Stimulated activated CD4-positive, alpha-beta T cell treated with anti-CD3 and anti-CD28 coated beads, TNF-alpha, amount 100 ng/mL, for 1 hour (primary cell): ENCODE results near the gene RCVRN.

Experiments used
- DNase-seq, 3 donors: peaks; one replicate each; pipeline ENCODE4 v3.0.0-alpha.2; 2020; ENCODE audit warnings: low read depth in 3 of 3, low spot score in 1 of 3

RCVRN gene

GRCh38 chr17:9905078-9905415, at the start of gene RCVRN:
Gene RCVRN, minus strand, starts transcription at chr17:9905271. Its CDS starts 91 bp downstream, at chr17:9905180.
- no peak for DNase-seq

- no peak for DNase-seq
Observed at GRCh38 chr17:9953492-9953891, 48.4 kb upstream of the RCVRN start.

- no peak for DNase-seq
Observed at GRCh38 chr17:9951803-9952202, 46.7 kb upstream of the RCVRN start.

GRCh38 chr17:9948928-9949327, 43.9 kb upstream of the RCVRN start:
- no peak for DNase-seq

GRCh38 chr17:9944704-9945103, 39.6 kb upstream of the RCVRN start:
- no peak for DNase-seq

- no peak for DNase-seq
Observed at GRCh38 chr17:9943343-9943742, 38.3 kb upstream of the RCVRN start.

- no peak for DNase-seq
Observed at GRCh38 chr17:9942885-9943284, 37.8 kb upstream of the RCVRN start.

- no peak for DNase-seq
Observed at GRCh38 chr17:9941305-9941704, 36.2 kb upstream of the RCVRN start.

GRCh38 chr17:9940841-9941240, 35.8 kb upstream of the RCVRN start:
- DNase-seq, result no peak

GRCh38 chr17:9938764-9939163, 33.7 kb upstream of the RCVRN start:
- DNase-seq, result no peak

GRCh38 chr17:9937901-9938300, 32.8 kb upstream of the RCVRN start:
- no peak for DNase-seq

- no peak for DNase-seq
Observed at GRCh38 chr17:9937241-9937761, 32.2 kb upstream of the RCVRN start.

GRCh38 chr17:9936095-9936494, 31.0 kb upstream of the RCVRN start:
- no peak for DNase-seq

GRCh38 chr17:9935408-9935807, 30.3 kb upstream of the RCVRN start:
- DNase-seq, result no peak

- DNase-seq, result no peak
Observed at GRCh38 chr17:9934331-9934730, 29.3 kb upstream of the RCVRN start.

GRCh38 chr17:9932491-9932890, 27.4 kb upstream of the RCVRN start:
- DNase-seq, result no peak

GRCh38 chr17:9931144-9931741, 26.2 kb upstream of the RCVRN start:
- DNase-seq, result no peak

GRCh38 chr17:9929871-9930270, 24.8 kb upstream of the RCVRN start:
- no peak for DNase-seq

- no peak for DNase-seq
Observed at GRCh38 chr17:9928601-9929333, 23.7 kb upstream of the RCVRN start.

GRCh38 chr17:9926150-9926804, 21.2 kb upstream of the RCVRN start:
- DNase-seq, result no peak

GRCh38 chr17:9925457-9925856, 20.4 kb upstream of the RCVRN start:
- DNase-seq, result no peak

- DNase-seq, result no peak
Observed at GRCh38 chr17:9924735-9925191, 19.7 kb upstream of the RCVRN start.
